PFSK-1 (cell line): ENCODE results near the gene ADIPOQ.

Experiments used
- FOXP2 ChIP-seq: optimal IDR thresholded peaks from 2 replicates; pipeline ENCODE3; 2011; ENCODE audit warnings: borderline replicate concordance, control low read depth, inconsistent platforms; ENCODE audit not compliant: insufficient read depth; ENCODE audit errors: extremely low read length, extremely low read depth
- POLR2AphosphoS5 ChIP-seq: IDR thresholded peaks from 2 replicates; pipeline ENCODE4 v1.6.1; 2012; ENCODE audit warnings: low read depth, mild to moderate bottlenecking, control low read depth, low read length, moderate library complexity
- SIN3A ChIP-seq: IDR thresholded peaks from 2 replicates; pipeline ENCODE4 v1.6.1; 2012; ENCODE audit warnings: mild to moderate bottlenecking, low read length, moderate library complexity, borderline replicate concordance; ENCODE audit not compliant: insufficient read depth
- TAF1 ChIP-seq: IDR thresholded peaks from 2 replicates; pipeline ENCODE4 v1.6.1; 2012; ENCODE audit warnings: low read length, control low read depth, borderline replicate concordance; ENCODE audit not compliant: insufficient read depth
- TF ChIP-seq, protein P1 (sequence below), 2 experiments: IDR thresholded peaks; 2 replicates each; pipeline versions ENCODE4 v1.6.1 to v1.8.0; 2011 to 2012; ENCODE audit warnings: low read depth in 2 of 2, low read length in 2 of 2, control low read depth in 1 of 2, inconsistent platforms in 1 of 2, mild to moderate bottlenecking in 1 of 2, moderate library complexity in 1 of 2; ENCODE audit not compliant: insufficient read depth in 1 of 2

ADIPOQ gene

GRCh38 chr3:186843039-186843432, 526 bp downstream of the ADIPOQ start:
- no peak for TF ChIP-seq TAF1
- no peak for TF ChIP-seq FOXP2
- no peak for TF ChIP-seq SIN3A
- TF ChIP-seq, protein P1, sequence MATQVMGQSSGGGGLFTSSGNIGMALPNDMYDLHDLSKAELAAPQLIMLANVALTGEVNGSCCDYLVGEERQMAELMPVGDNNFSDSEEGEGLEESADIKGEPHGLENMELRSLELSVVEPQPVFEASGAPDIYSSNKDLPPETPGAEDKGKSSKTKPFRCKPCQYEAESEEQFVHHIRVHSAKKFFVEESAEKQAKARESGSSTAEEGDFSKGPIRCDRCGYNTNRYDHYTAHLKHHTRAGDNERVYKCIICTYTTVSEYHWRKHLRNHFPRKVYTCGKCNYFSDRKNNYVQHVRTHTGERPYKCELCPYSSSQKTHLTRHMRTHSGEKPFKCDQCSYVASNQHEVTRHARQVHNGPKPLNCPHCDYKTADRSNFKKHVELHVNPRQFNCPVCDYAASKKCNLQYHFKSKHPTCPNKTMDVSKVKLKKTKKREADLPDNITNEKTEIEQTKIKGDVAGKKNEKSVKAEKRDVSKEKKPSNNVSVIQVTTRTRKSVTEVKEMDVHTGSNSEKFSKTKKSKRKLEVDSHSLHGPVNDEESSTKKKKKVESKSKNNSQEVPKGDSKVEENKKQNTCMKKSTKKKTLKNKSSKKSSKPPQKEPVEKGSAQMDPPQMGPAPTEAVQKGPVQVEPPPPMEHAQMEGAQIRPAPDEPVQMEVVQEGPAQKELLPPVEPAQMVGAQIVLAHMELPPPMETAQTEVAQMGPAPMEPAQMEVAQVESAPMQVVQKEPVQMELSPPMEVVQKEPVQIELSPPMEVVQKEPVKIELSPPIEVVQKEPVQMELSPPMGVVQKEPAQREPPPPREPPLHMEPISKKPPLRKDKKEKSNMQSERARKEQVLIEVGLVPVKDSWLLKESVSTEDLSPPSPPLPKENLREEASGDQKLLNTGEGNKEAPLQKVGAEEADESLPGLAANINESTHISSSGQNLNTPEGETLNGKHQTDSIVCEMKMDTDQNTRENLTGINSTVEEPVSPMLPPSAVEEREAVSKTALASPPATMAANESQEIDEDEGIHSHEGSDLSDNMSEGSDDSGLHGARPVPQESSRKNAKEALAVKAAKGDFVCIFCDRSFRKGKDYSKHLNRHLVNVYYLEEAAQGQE (IDR thresholded peaks at IDR 0.05; ENCODE audit: insufficient read depth in 1 of 2, low read depth in 2 of 2, low read length in 2 of 2), result no peak
- no peak for TF ChIP-seq POLR2AphosphoS5

GRCh38 chr3:186844908-186845307, 2.4 kb downstream of the ADIPOQ start:
- no peak for TF ChIP-seq FOXP2
- TF ChIP-seq TAF1, result no peak
- TF ChIP-seq POLR2AphosphoS5, result no peak
- TF ChIP-seq SIN3A, result no peak
- TF ChIP-seq, protein P1 (IDR thresholded peaks at IDR 0.05; ENCODE audit: insufficient read depth in 1 of 2, low read depth in 2 of 2, low read length in 2 of 2), result no peak

- TF ChIP-seq TAF1 (no peak), SIN3A (no peak), POLR2AphosphoS5 (no peak), FOXP2 (no peak)
- TF ChIP-seq, protein P1 (IDR thresholded peaks at IDR 0.05; ENCODE audit: insufficient read depth in 1 of 2, low read depth in 2 of 2, low read length in 2 of 2), result no peak
Measured at GRCh38 chr3:186845756-186846155, 3.2 kb downstream of the ADIPOQ start.

GRCh38 chr3:186847437-186847836, 4.9 kb downstream of the ADIPOQ start:
- TF ChIP-seq SIN3A, result no peak
- no peak for TF ChIP-seq TAF1
- TF ChIP-seq POLR2AphosphoS5, result no peak
- TF ChIP-seq, protein P1 (IDR thresholded peaks at IDR 0.05; ENCODE audit: insufficient read depth in 1 of 2, low read depth in 2 of 2, low read length in 2 of 2), result no peak
- no peak for TF ChIP-seq FOXP2

- TF ChIP-seq POLR2AphosphoS5 (no peak), FOXP2 (no peak), SIN3A (no peak), TAF1 (no peak)
- TF ChIP-seq, protein P1 (IDR thresholded peaks at IDR 0.05; ENCODE audit: insufficient read depth in 1 of 2, low read depth in 2 of 2, low read length in 2 of 2), result no peak
Measured at GRCh38 chr3:186849374-186849975, 7.0 kb downstream of the ADIPOQ start.
